ENCODE measurements around the gene CEP126.

- no peak for TF ChIP-seq CTCF (IDR thresholded peaks at IDR 0.05; ENCODE audit: low read depth, low read length, poor library complexity, severe bottlenecking)
- TF ChIP-seq EZH2phosphoT487 (IDR thresholded peaks at IDR 0.05; ENCODE audit: borderline replicate concordance, low read length), result no peak
Observed at GRCh38 chr11:102026959-102027358, 112.1 kb downstream of the CEP126 start.
